ENCODE results near the gene EBF4.

GRCh38 chr20:2659547-2659946 lies 33.0 kb upstream of the EBF4 start:
- TF ChIP-seq CTCF (IDR thresholded peaks at IDR 0.05) (no peak), EZH2 (IDR thresholded peaks at IDR 0.05; ENCODE audit: borderline replicate concordance, insufficient read depth, low read depth, low read length, poor library complexity, severe bottlenecking) (no peak)
